GM12865 (cell line): ENCODE measurements around the gene SMG1.
"Not testable (repeated sequence)": the region's sequence is repeated elsewhere in the genome, so short reads cannot be mapped to it uniquely, and the experiment has no call there.

Experiments used
- DNase-seq: peaks from one replicate; pipeline ENCODE4 v3.0.0; 2010; ENCODE audit warnings: low read depth
- H3K4me3 ChIP-seq: 2 replicates; pipeline ENCODE4 v1.5.1; 2011; ENCODE audit warnings: mild to moderate bottlenecking, low read depth, low read length, control low read depth
- CTCF ChIP-seq: IDR thresholded peaks from 2 replicates; pipeline ENCODE4 v1.5.1; 2011; ENCODE audit warnings: low read length, control low read depth, low read depth, inconsistent platforms; ENCODE audit not compliant: insufficient read depth; ENCODE audit errors: missing control alignments

SMG1 gene

DNA sequence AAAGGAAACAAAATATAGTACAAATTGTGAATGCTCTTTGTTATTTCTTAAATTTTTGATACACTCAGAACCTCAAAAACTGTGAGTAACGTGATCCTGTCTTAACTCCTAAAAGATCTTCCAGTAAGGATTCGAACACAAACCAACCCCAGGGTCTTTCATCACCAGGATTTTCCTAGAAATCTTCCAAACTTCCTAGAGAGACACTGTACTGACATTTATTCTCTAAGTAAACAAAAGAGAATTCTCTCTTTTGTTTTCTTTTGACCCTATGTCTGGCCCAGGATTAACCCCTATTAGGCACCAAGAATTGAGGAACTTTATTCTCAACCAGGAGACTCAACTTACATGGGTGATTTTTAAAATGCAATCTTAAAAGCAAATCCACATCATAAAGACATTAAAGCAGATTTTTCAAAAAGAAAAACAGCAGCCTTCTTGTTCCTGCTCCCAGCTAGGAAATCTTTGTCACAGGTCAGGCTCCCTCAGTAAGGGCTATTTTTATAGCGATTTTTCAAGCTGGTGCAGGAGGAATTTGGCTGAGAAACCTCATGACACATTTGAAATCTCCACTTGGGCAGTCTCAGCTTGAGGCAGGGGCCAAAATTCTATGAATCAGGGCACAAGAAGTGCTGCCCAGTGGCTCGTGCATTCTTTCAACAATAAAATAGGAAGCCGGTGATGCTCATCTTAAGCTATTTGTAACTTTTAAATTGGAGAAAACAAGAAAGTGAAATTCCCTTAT is 6.2 kb upstream of the SMG1 start:
- H3K4me3 ChIP-seq = no peak overlapping the region
- no peak for DNase-seq
- no peak for TF ChIP-seq CTCF

- no peak overlapping the region for H3K4me3 ChIP-seq
- no peak for TF ChIP-seq CTCF
- DNase-seq = peak; percentile 63
These were observed 5.5 kb upstream of the SMG1 start for GRCh38 chr16:18931756-18932155.

GRCh38 chr16:18930095-18930494 is 3.9 kb upstream of the SMG1 start:
- H3K4me3 ChIP-seq, DNase-seq: not testable (repeated sequence)

- H3K4me3 ChIP-seq = peak overlapping the region; percentile 78
- DNase-seq = not testable (repeated sequence)
These were observed 1.9 kb upstream of the SMG1 start for GRCh38 chr16:18928073-18928472.

DNA sequence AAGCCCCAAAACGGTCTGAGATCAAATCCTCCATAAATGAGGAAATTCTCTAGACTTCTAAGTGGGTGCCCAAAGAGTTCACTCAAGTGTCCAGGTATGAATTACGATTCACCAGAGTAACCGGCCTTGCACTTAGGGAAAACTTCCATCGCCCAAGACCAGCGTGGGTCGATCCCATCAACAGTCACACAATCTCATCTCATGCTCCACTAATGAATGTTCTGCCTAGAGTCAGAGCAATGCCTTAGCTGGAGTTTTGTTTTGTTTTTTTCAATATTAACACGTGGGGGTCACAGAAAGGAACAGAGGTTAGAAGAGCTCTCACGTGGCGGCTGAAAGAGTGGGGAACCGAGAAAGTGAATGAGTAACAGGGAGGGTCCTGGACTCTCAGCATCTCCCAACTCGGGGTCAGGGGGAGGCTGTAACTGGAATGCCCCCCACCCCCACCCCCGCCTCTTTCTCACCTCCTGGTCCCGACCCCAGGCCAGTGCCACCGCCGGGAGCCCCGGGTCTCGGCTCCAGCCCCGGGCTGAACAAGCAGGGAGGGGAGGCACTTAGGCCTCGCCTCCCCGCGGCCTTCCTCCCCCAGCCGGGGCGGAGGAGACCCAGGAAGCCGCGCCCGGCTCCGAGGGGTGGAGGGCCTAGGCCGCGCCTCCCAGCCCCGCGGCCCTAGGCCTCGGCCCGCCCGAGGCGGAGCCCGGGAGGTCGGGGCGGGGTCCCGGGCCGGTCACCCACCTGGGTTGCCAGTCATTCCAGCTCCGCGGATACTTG is 808 bp downstream of the SMG1 start:
- H3K4me3 ChIP-seq = peak overlapping the region; percentile 82
- peak; percentile 79 for DNase-seq

GRCh38 chr16:18923935-18924334 is 2.3 kb downstream of the SMG1 start:
- not testable (repeated sequence) for DNase-seq
- peak overlapping the region; percentile 82 for H3K4me3 ChIP-seq

GRCh38 chr16:18923124-18923523 is 3.1 kb downstream of the SMG1 start:
- DNase-seq = peak; percentile 68
- peak overlapping the region; percentile 82 for H3K4me3 ChIP-seq

GRCh38 chr16:18909585-18909984 is 16.6 kb downstream of the SMG1 start:
- not testable (repeated sequence) for DNase-seq

DNA sequence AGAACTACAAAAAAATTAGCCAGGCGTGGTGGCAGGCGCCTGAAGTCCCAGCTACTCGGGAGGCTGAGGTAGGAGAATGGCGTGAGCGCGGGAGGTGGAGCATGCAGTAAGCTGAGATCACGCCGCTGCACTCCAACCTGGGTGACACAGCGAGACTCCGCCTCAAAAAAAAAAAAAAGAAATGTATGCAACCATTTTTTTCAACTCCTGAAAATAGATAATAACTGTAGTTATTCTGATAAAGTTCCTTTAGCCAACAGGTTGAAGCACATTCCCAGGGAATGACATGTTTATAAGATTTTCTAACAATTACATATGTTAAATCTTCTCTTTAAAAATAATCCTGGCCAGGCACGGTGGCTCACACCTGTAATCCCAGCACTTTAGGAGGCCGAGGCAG is 17.5 kb downstream of the SMG1 start:
- not testable (repeated sequence) for H3K4me3 ChIP-seq, DNase-seq

More at GRCh38 chr16:18909585-18909984, 16.6 kb downstream of the SMG1 start:
- H3K4me3 ChIP-seq = not testable (repeated sequence)

GRCh38 chr16:18902778-18903177 is 23.4 kb downstream of the SMG1 start:
- DNase-seq, H3K4me3 ChIP-seq: not testable (repeated sequence)

DNA sequence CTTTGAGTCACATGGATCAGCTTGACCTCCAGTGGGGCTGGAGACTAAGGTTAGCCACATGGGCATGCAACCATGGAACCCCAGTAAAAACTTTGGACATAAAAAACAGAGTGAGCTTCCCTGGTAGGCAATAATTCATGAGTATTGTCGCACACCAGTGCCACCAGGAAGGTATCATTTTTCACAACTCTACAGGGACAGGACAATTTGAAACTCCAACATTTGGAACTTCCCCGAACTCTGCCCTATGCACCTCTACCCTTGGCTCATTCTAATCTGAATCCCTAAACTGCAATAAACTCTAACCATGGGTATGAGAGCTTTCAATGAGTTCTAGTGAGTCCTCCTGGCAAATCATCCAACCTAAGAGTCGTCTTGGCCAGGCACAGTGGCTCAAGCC is 24.2 kb downstream of the SMG1 start:
- not testable (repeated sequence) for H3K4me3 ChIP-seq

GRCh38 chr16:18901194-18901593 is 25.0 kb downstream of the SMG1 start:
- H3K4me3 ChIP-seq, DNase-seq: not testable (repeated sequence)

More for the DNA sequence above, 24.2 kb downstream of the SMG1 start:
- not testable (repeated sequence) for DNase-seq

GRCh38 chr16:18884456-18884855 is 41.8 kb downstream of the SMG1 start:
- not testable (repeated sequence) for DNase-seq, H3K4me3 ChIP-seq

GRCh38 chr16:18877734-18878133 is 48.5 kb downstream of the SMG1 start:
- not testable (repeated sequence) for DNase-seq, H3K4me3 ChIP-seq

DNA sequence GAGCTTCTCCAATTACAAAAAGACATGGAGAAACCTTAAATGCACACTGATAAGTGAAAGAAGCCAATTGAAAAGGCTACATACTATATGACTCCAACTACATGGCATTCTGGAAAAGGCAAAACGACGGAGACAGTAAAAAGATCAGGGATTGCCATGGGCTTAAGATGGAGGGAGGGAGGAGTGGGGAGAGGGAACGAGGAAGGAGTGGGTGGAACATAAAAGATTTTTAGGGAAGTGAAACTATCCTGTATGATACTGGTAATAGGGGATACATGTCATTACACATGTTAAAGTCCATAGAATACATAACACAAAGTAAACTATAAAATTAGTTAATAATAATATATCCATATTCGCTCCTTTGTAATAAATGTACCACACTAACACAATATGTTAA is 48.9 kb downstream of the SMG1 start:
- not testable (repeated sequence) for H3K4me3 ChIP-seq, DNase-seq

- not testable (repeated sequence) for DNase-seq
These were observed 49.9 kb downstream of the SMG1 start for GRCh38 chr16:18876301-18876700.

More at GRCh38 chr16:18876301-18876700, 49.9 kb downstream of the SMG1 start:
- not testable (repeated sequence) for H3K4me3 ChIP-seq
